ENCODE measurements around the gene LAMTOR3. TPM values are rescaled to one million over a fixed set of nuclear protein-coding genes. Genes with fewer than 3 reads are reported as not detected.

The LAMTOR3 gene
- total RNA-seq, 1 donor from 2014 or later, result 47.1 TPM

DNA sequence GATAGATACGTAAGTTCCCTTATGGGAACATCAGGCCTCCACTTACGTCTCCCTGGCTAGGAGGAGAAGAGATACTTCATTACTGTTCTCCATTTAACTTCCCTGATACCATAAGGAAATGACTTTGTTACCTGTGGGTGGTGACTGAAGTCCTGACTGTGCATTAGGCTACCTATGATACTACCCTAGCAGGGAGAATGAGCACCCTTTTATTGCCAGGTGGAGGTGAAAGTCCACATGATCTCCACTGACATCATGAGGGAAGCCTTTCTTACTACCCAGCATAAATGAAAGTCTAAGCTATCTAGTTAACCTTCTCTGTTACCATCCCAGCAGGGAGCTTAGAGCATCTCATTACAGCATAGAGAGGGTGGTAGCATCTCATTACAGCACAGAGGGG lies 24.4 kb upstream of the LAMTOR3 start:
- Mint-ChIP-seq H3K27ac (no peak overlapping the region), H3K9me3 (peaks cover 10% of the 10 kb centered on the region), H3K4me1 (ENCODE audit: unreplicated experiment) (no peaks in the 10 kb centered on the region), H3K36me3 (peaks cover 42% of the 10 kb centered on the region), H3K4me3 (no peak overlapping the region), H3K27me3 (no peaks in the 10 kb centered on the region)
- no peak for TF ChIP-seq CTCF (conservative IDR thresholded peaks at IDR 0.05)
- DNase-seq (ENCODE audit: extremely low spot score, unreplicated experiment), result no peak

- Mint-ChIP-seq H3K36me3 (peaks cover 45% of the 10 kb centered on the region), H3K27me3 (no peaks in the 10 kb centered on the region), H3K9me3 (peaks cover 10% of the 10 kb centered on the region), H3K4me1 (ENCODE audit: unreplicated experiment) (no peaks in the 10 kb centered on the region), H3K4me3 (no peak overlapping the region), H3K27ac (no peak overlapping the region)
- no peak for TF ChIP-seq CTCF (conservative IDR thresholded peaks at IDR 0.05)
- no peak for DNase-seq (ENCODE audit: extremely low spot score, unreplicated experiment)
Observed at GRCh38 chr4:99917575-99917974, 23.3 kb upstream of the LAMTOR3 start.

DNA sequence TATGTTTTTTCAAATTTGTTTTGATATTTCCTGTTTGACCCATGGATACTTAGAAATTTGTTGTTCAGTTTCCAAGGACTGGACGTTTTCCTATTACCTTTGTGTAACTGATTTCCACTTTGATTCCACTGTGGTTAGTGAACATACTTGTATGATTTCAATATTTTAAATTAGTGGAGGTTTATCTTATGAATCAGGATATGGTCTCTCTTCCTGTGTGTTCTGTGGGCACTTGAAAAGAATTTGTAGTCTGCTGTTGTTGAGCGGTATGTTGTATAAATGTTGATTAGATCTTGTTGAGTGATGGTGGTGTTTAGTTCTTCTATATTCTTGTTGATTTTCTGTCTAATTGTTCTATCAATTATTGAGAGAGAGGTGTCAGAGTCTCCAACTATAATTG lies 21.2 kb upstream of the LAMTOR3 start:
- H3K27me3 Mint-ChIP-seq, result no peaks in the 10 kb centered on the region
- H3K4me3 Mint-ChIP-seq, result no peak overlapping the region
- no peaks in the 10 kb centered on the region for H3K4me1 Mint-ChIP-seq (ENCODE audit: unreplicated experiment)

GRCh38 chr4:99894998-99895397 lies 771 bp upstream of the LAMTOR3 start:
- peaks cover 19% of the 10 kb centered on the region for H3K4me1 Mint-ChIP-seq (ENCODE audit: unreplicated experiment)
- peak overlapping the region; percentile 99 for H3K27ac Mint-ChIP-seq
- no peaks in the 10 kb centered on the region for H3K36me3 Mint-ChIP-seq

More for the DNA sequence above, 21.2 kb upstream of the LAMTOR3 start:
- no peak for DNase-seq (ENCODE audit: extremely low spot score, unreplicated experiment)
- Mint-ChIP-seq H3K27ac (no peak overlapping the region), H3K36me3 (peaks cover 48% of the 10 kb centered on the region), H3K9me3 (peaks cover 10% of the 10 kb centered on the region)
- no peak for TF ChIP-seq CTCF (conservative IDR thresholded peaks at IDR 0.05)

DNA sequence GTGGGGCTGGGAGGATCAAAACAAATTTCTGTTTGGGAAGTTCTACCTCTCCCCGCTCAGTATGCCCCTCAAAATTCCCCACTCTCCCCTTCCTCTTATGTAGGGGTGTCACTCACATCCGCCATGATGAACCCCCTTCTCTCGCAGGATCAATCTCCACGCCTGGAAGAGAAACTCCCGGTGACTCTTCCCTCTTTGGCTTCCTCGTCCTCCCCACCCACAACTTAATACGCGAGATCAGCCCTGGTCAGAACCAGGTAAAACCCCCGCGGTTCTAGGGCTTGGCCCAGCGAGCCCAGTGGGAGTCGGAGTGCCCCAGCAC lies 427 bp downstream of the LAMTOR3 start:
- no peaks in the 10 kb centered on the region for H3K36me3 Mint-ChIP-seq
- H3K4me3 Mint-ChIP-seq, result peak overlapping the region; percentile 99
- no peak for DNase-seq (ENCODE audit: extremely low spot score, unreplicated experiment)
- H3K27me3 Mint-ChIP-seq, result no peaks in the 10 kb centered on the region
- H3K27ac Mint-ChIP-seq, result peak overlapping the region; percentile 99
- no peak for TF ChIP-seq CTCF (conservative IDR thresholded peaks at IDR 0.05)
- no peaks in the 10 kb centered on the region for H3K9me3 Mint-ChIP-seq
- peaks cover 19% of the 10 kb centered on the region for H3K4me1 Mint-ChIP-seq (ENCODE audit: unreplicated experiment)

More at GRCh38 chr4:99894998-99895397, 771 bp upstream of the LAMTOR3 start:
- no peak for TF ChIP-seq CTCF (conservative IDR thresholded peaks at IDR 0.05)
- no peaks in the 10 kb centered on the region for H3K27me3 Mint-ChIP-seq
- no peaks in the 10 kb centered on the region for H3K9me3 Mint-ChIP-seq
- peak overlapping the region; percentile 99 for H3K4me3 Mint-ChIP-seq
- no peak for DNase-seq (ENCODE audit: extremely low spot score, unreplicated experiment)

- H3K4me3 Mint-ChIP-seq, result peak overlapping the region; percentile 99
- no peaks in the 10 kb centered on the region for H3K9me3 Mint-ChIP-seq
- H3K27me3 Mint-ChIP-seq, result no peaks in the 10 kb centered on the region
- DNase-seq (ENCODE audit: extremely low spot score, unreplicated experiment), result no peak
- peaks cover 19% of the 10 kb centered on the region for H3K4me1 Mint-ChIP-seq (ENCODE audit: unreplicated experiment)
- H3K36me3 Mint-ChIP-seq, result no peaks in the 10 kb centered on the region
- H3K27ac Mint-ChIP-seq, result peak overlapping the region; percentile 99
- no peak for TF ChIP-seq CTCF (conservative IDR thresholded peaks at IDR 0.05)
Observed at GRCh38 chr4:99893029-99893428, 1.2 kb downstream of the LAMTOR3 start.

Measured in type B pancreatic cell (in vitro differentiated cells).